Right lobe of liver (tissue), 6 donors: ENCODE measurements around the gene TM9SF4. TPM values are rescaled to one million over a fixed set of nuclear protein-coding genes. Genes with fewer than 3 reads are reported as not detected.

Experiments used
- ATAC-seq, 4 donors: fragments of 200-7000 bp; cut with Tn5 transposase; one replicate each; pipeline ENCODE4 v1.9.1; 2020; ENCODE audit warnings: mild to moderate bottlenecking in 4 of 4, moderate library complexity in 4 of 4
- DNase-seq, 3 donors: peaks; one replicate each; pipeline ENCODE4 v3.0.0-alpha.2; 2020
- H3K27ac ChIP-seq, 3 donors: fragments of 200-600 bp; one replicate each; pipeline ENCODE4 v1.8.0; 2022
- H3K27me3 ChIP-seq, 2 donors: fragments of 200-600 bp; one replicate each; pipeline ENCODE4 v1.8.0; 2022
- H3K36me3 ChIP-seq, 4 donors: fragments of 200-600 bp; sonication (generic) in 1 of 4; one replicate each; pipeline versions ENCODE4 v1.5.1 to v1.8.0; 2017 to 2022; ENCODE audit warnings: control low read depth in 1 of 4
- H3K4me1 ChIP-seq, 4 donors: fragments of 200-600 bp; sonication (generic) in 1 of 4; one replicate each; pipeline versions ENCODE4 v1.5.1 to v1.8.0; 2017 to 2022; ENCODE audit warnings: control low read depth in 1 of 4
- H3K4me3 ChIP-seq, 3 donors: fragments of 200-600 bp; one replicate each; pipeline ENCODE4 v1.8.0; 2022
- H3K9me3 ChIP-seq, 4 donors: fragments of 200-600 bp; sonication (generic) in 1 of 4; one replicate each; pipeline versions ENCODE4 v1.5.1 to v1.8.0; 2017 to 2022; ENCODE audit warnings: control low read depth in 1 of 4
- CTCF ChIP-seq, 4 donors: fragments of 200-600 bp in 3 of 4; fragments of 450-650 bp in 1 of 4; IDR thresholded peaks; one replicate each; pipeline versions ENCODE4 v1.5.1 to v1.8.0; 2016 to 2022; ENCODE audit warnings: antibody characterized with exemption in 4 of 4, mild to moderate bottlenecking in 2 of 4
- POLR2A ChIP-seq: fragments of 450-650 bp; IDR thresholded peaks from one replicate; pipeline ENCODE4 v1.6.1; 2017; ENCODE audit warnings: antibody characterized with exemption, mild to moderate bottlenecking
- WGBS: methylation state at CpG from one replicate; pipeline ENCODE4 v1.1.6; 2018; ENCODE audit warnings: low coverage, low lambda C conversion rate; ENCODE audit not compliant: insufficient coverage; ENCODE audit errors: missing lambda C conversion rate; 5-methylcytosine and 5-hydroxymethylcytosine counted together
- intact Hi-C, 2 donors: fragments of 100-400 bp; cut with DNase I; formaldehyde crosslinking; loops; one replicate each; pipeline versions ENCODE4 v1.11.2 to v1.14.1; 2022
- total RNA-seq, 6 experiments: library from RNA; depleted of rRNA in 2 of 6; stranded (reverse); fragments of >200 nt in 2 of 6; fragmentation: NEBNext Ultra II Directional in 3 of 6; extraction: Animal tissue kit (Norgen Biotek cat#: 25700) in 3 of 6; gene quantifications; one replicate each; pipeline versions ENCODE4 v1.1.0 to v1.2.4, GENCODE V29; 2016 to 2023
- donor health status: DM: no; HTN: yes; CAD: no.
- donor health status: DM: no; HTN: no; CAD: no.
- donor health status: DM: no; HTN: no; CAD: no.
- donor health status: DM: no; HTN: yes; CAD: no.
- donor health status: DM: no; HTN: yes; CAD: no.

Gene TM9SF4
- total RNA-seq, 6 experiments from 2014 or later = 26.9 to 33.9 (median 30.5) TPM

DNA sequence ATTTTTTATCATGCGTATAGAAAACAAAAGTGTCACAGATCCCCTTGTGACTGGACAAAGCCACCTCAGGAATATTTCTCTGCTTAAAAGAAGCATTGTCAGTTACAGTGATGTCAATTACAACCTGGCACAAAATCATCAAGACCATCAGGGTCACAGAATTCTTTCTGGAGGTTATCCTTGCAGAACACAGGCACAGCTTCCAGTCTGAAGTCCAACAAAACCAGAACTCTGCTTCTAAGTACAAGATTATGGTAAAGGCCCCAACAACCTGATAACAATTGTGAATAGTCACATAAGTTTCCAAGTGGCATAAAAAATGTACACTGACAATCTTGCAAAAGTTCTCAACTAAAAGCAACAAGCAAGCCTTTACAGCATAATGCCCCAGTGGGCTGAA, 77.0 kb downstream of the TM9SF4 start:
- Histone ChIP-seq H3K9me3 (no peaks in the 10 kb centered on the region), H3K4me1 (peaks cover 0 to 19% (median 0%) of the 10 kb centered on the region in 4 donors), H3K4me3 (no peak overlapping the region), H3K27me3 (no peaks in the 10 kb centered on the region), H3K36me3 (no peaks in the 10 kb centered on the region), H3K27ac (no peak overlapping the region)
- intact Hi-C loops = no loop called here
- no peak for ATAC-seq
- 70% methylated on average over 1 of the region's 1 CpG for WGBS
- TF ChIP-seq CTCF (IDR thresholded peaks at IDR 0.05) (no peak), POLR2A (no peak)
- no peak for DNase-seq

DNA sequence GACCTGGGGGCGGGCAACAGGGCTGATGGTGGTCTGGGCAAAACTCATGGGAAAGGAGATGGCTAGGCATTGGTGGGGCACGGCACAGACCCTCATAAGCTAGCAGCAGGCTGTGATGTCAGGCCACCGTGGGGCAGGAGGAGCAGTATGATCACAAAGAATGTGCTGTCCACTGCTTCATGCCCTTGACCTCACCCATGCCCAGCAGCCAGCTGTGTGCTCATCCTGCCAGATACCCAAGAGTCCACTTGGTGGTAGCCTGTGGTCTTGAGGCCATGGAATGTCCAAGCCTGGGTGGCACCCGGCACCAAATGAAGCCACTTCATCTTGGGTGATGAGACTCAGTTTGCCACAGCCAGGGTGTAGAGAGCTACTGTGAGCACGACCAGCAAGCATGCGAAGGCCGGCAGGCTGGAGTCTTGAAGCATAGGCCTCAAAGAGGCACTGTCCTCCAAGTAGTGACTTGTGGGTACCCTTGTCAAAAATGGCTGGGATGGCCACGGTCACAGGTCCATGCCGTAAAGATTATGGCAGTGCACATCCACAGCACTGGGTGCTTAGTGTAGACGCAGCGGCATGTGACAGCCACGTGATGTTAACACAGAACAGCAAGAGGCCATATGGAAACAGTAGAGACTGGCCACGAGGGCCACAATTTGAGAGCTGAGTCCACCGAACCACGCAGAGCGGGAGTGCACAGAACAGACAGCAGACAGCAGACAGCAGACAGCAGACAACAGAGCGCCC, 79.0 kb downstream of the TM9SF4 start:
- no peak for TF ChIP-seq POLR2A
- TF ChIP-seq CTCF (IDR thresholded peaks at IDR 0.05) = no peak
- no peak for ATAC-seq
- WGBS = 90% methylated on average over 2 of the region's 17 CpGs
- H3K4me1 ChIP-seq = peaks cover 0 to 19% (median 0%) of the 10 kb centered on the region in 4 donors
- H3K27ac ChIP-seq = no peak overlapping the region
- DNase-seq = peak in 1 of 3 donors; percentile 39
- no peaks in the 10 kb centered on the region for H3K9me3 ChIP-seq
- intact Hi-C loops = no loop called here
- no peaks in the 10 kb centered on the region for H3K27me3 ChIP-seq
- no peaks in the 10 kb centered on the region for H3K36me3 ChIP-seq
- H3K4me3 ChIP-seq = no peak overlapping the region

- DNase-seq (peak in 1 of 3 donors; percentile 42), ATAC-seq (no peak)
- Histone ChIP-seq H3K4me3 (no peak overlapping the region), H3K27me3 (no peaks in the 10 kb centered on the region), H3K9me3 (no peaks in the 10 kb centered on the region), H3K4me1 (peaks cover 0 to 19% (median 0%) of the 10 kb centered on the region in 4 donors), H3K27ac (no peak overlapping the region), H3K36me3 (no peaks in the 10 kb centered on the region)
- intact Hi-C loops = no loop called here
- 100% methylated on average over 2 of the region's 9 CpGs for WGBS
- TF ChIP-seq POLR2A (no peak), CTCF (IDR thresholded peaks at IDR 0.05) (no peak)
Observed at GRCh38 chr20:32189123-32189410, 79.6 kb downstream of the TM9SF4 start.

DNA sequence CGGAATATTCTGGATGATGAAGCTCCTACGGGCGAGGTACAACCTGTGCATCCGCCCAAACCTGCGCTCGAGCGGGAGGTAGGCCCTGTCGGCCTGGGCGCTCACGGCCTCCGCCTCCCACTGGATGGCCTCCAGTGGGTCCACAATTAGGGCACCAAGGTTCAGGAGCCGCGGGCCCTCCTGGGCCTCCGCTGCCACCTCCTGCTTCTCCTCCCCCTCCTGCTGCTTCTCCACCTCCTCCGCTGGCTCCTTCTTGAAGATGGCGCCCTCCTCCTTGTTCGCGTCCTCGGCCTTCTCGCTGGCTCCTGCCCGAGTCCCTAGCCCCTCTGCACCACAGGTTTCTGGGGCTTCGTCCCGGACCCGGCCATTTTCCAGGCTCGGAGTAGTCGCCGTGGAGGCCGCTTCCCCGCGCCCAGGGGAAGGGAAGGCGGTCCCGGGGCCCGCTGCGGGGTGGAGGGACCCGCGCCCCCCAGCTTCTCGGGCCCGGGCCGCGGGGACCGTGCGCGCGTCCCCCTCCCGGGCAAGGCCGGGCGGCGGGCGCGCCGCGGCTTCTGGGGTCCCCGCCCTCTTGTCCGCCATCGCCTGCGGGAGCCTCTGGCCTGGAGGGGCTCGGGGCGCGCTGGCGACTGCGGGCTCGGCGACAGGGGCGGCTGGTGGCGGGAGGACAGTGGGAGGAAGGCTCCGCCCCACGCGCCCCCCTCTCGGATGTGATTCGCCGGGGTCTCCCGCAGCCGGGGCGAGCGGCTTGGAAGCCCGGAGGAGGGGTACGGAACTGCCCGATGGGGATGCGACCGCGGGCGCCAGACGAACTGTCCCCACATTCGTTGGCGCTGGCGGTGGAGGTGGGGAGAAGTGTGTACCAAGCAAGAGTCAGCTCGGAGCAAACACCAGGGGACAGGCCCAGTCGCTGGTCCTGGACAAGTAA, 80.4 kb downstream of the TM9SF4 start:
- peak; percentile 42 to 62 (median 49) for DNase-seq
- Histone ChIP-seq H3K27ac (peak overlapping the region in 2 of 3 donors; percentile 28 to 52), H3K4me3 (peak overlapping the region; percentile 41 to 60 (median 42)), H3K27me3 (no peaks in the 10 kb centered on the region), H3K36me3 (no peaks in the 10 kb centered on the region), H3K4me1 (peaks cover 0 to 19% (median 2%) of the 10 kb centered on the region in 4 donors), H3K9me3 (no peaks in the 10 kb centered on the region)
- WGBS = 17% methylated on average over 12 of the region's 88 CpGs
- intact Hi-C loops = no loop called here
- TF ChIP-seq POLR2A = no peak
- TF ChIP-seq CTCF (IDR thresholded peaks at IDR 0.05) = no peak
- ATAC-seq = peak; percentile 45 to 55 (median 48)
